Measurements from ENCODE around the gene WDR64.
"Not testable (repeated sequence)": the region's sequence is repeated elsewhere in the genome, so short reads cannot be mapped to it uniquely, and the experiment has no call there.

The WDR64 gene

GRCh38 chr1:241800640-241801039, 148.6 kb downstream of the WDR64 start:
- no peak for DNase-seq (ENCODE audit: low read depth)

- no peak for DNase-seq (ENCODE audit: low read depth)
Measured at GRCh38 chr1:241802863-241803262, 150.8 kb downstream of the WDR64 start.

- DNase-seq (ENCODE audit: low read depth) = not testable (repeated sequence)
Measured at GRCh38 chr1:241804706-241805105, 152.6 kb downstream of the WDR64 start.

- no peak for DNase-seq (ENCODE audit: low read depth)
Measured at GRCh38 chr1:241808265-241808664, 156.2 kb downstream of the WDR64 start.

- DNase-seq (ENCODE audit: low read depth) = no peak
Measured at GRCh38 chr1:241810769-241811405, 158.8 kb downstream of the WDR64 start.

GRCh38 chr1:241813768-241814320, 161.8 kb downstream of the WDR64 start:
- DNase-seq (ENCODE audit: low read depth) = no peak

- no peak for DNase-seq (ENCODE audit: low read depth)
Measured at GRCh38 chr1:241816008-241816407, 163.9 kb downstream of the WDR64 start.

- DNase-seq (ENCODE audit: low read depth) = no peak
Measured at GRCh38 chr1:241817331-241817792, 165.3 kb downstream of the WDR64 start.

- DNase-seq (ENCODE audit: low read depth) = no peak
Measured at GRCh38 chr1:241817956-241818612, 166.0 kb downstream of the WDR64 start.

GRCh38 chr1:241819340-241819866, 167.3 kb downstream of the WDR64 start:
- no peak for DNase-seq (ENCODE audit: low read depth)

GRCh38 chr1:241821363-241821762, 169.3 kb downstream of the WDR64 start:
- DNase-seq (ENCODE audit: low read depth) = no peak

- no peak for DNase-seq (ENCODE audit: low read depth)
Measured at GRCh38 chr1:241822846-241823245, 170.8 kb downstream of the WDR64 start.

GRCh38 chr1:241823925-241824324, 171.8 kb downstream of the WDR64 start:
- DNase-seq (ENCODE audit: low read depth) = no peak

GRCh38 chr1:241825581-241825980, 173.5 kb downstream of the WDR64 start:
- no peak for DNase-seq (ENCODE audit: low read depth)

- not testable (repeated sequence) for DNase-seq (ENCODE audit: low read depth)
Measured at GRCh38 chr1:241826613-241827012, 174.5 kb downstream of the WDR64 start.

GRCh38 chr1:241827264-241827663, 175.2 kb downstream of the WDR64 start:
- no peak for DNase-seq (ENCODE audit: low read depth)

- no peak for DNase-seq (ENCODE audit: low read depth)
Measured at GRCh38 chr1:241828463-241829021, 176.5 kb downstream of the WDR64 start.

- no peak for DNase-seq (ENCODE audit: low read depth)
Measured at GRCh38 chr1:241829468-241829867, 177.4 kb downstream of the WDR64 start.

- no peak for DNase-seq (ENCODE audit: low read depth)
Measured at GRCh38 chr1:241834733-241835377, 182.8 kb downstream of the WDR64 start.

- no peak for DNase-seq (ENCODE audit: low read depth)
Measured at GRCh38 chr1:241836941-241837340, 184.9 kb downstream of the WDR64 start.

- DNase-seq (ENCODE audit: low read depth) = no peak
Measured at GRCh38 chr1:241837416-241837815, 185.3 kb downstream of the WDR64 start.

- DNase-seq (ENCODE audit: low read depth) = no peak
Measured at GRCh38 chr1:241837901-241838300, 185.8 kb downstream of the WDR64 start.

Measured in stimulated activated CD8-positive, alpha-beta memory T cell treated with anti-CD3 and anti-CD28 coated beads, Interleukin-15, amount 100 ng/mL, for 24 hours (primary cell).